WERI-Rb-1 (cell line): Measurements from ENCODE around the gene CDH4.

ENCODE experiments used
- DNase-seq: peaks from one replicate; pipeline ENCODE4 v3.0.0-alpha.2; 2020
- H3K27ac ChIP-seq: fragments of 250-450 bp; sonication (Bioruptor Pico); 2 replicates; pipeline ENCODE4 v1.5.1; 2020; ENCODE audit warnings: mild to moderate bottlenecking, moderate library complexity
- H3K27me3 ChIP-seq: fragments of 250-450 bp; sonication (Bioruptor Pico); 2 replicates; pipeline ENCODE4 v1.5.1; 2021; ENCODE audit warnings: mild to moderate bottlenecking, low read depth, moderate library complexity; ENCODE audit not compliant: insufficient read depth, severe bottlenecking
- H3K36me3 ChIP-seq: fragments of 250-450 bp; sonication (Bioruptor Pico); 2 replicates; pipeline ENCODE4 v1.5.1; 2020; ENCODE audit warnings: mild to moderate bottlenecking, moderate library complexity
- H3K4me3 ChIP-seq: 2 replicates; pipeline ENCODE4 v1.5.1; 2011; ENCODE audit warnings: low read depth, mild to moderate bottlenecking, control low read depth, low read length
- H3K9me3 ChIP-seq: fragments of 250-450 bp; sonication (Bioruptor Pico); 2 replicates; pipeline ENCODE4 v1.5.1; 2021; ENCODE audit warnings: mild to moderate bottlenecking, moderate library complexity; ENCODE audit not compliant: severe bottlenecking
- CTCF ChIP-seq: IDR thresholded peaks from 2 replicates; pipeline ENCODE4 v1.5.1; 2011; ENCODE audit warnings: low read depth, mild to moderate bottlenecking, control low read depth, inconsistent platforms, low read length

Gene CDH4

DNA sequence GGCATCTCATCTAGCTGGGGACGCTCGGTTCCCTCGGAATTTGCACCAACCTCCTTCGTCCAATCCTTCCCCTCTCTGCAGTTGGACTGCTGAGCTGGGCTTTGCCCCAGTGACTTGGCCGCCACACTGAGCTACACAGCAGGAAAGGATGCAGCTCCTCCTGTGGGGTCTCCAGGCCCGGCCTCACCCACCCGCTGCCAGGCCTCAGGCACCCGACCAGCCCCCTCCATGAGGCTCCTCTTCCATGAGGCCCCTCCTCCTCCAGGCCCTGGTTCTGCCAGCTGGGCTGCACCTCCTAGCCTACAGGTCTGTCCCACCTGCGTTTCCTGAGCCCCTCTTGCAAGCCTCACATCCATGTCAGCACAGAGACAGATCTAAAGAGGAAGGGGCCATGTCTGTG, 443.7 kb downstream of the CDH4 start:
- H3K9me3 ChIP-seq = no peaks in the 10 kb centered on the region
- TF ChIP-seq CTCF = no peak
- DNase-seq = no peak
- no peaks in the 10 kb centered on the region for H3K36me3 ChIP-seq
- no peak overlapping the region for H3K4me3 ChIP-seq
- H3K27me3 ChIP-seq = peaks cover 97% of the 10 kb centered on the region
- no peak overlapping the region for H3K27ac ChIP-seq

DNA sequence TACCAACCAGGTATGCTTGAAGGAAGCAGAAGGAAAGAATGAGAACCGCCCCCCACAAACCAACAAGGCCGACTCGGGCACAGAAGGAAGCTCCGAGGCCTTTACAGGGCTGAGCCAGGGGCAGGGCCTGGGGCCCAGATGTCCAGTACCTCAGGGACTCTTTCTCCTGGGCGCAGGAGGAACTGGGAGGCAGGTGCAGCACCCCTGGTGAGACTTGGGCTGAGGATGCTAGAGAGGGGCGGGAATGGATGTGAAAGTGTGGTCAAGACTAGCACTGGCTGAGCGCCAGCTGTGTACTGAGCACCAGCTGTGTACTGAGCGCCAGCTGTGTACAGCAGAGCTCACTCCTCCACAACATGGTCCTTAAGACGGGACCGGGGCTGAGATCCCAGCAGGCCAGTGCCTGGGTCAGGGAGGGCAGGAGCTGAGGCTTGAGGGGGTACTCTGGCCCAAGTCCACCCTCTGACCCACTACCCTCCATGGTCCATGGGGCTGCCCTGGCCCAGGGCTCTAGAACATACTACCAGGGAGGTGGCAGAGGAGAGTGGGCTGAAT, 444.2 kb downstream of the CDH4 start:
- Histone ChIP-seq H3K27me3 (peaks cover 95% of the 10 kb centered on the region), H3K36me3 (no peaks in the 10 kb centered on the region), H3K9me3 (no peaks in the 10 kb centered on the region), H3K4me3 (no peak overlapping the region), H3K27ac (no peak overlapping the region)
- no peak for DNase-seq
- no peak for TF ChIP-seq CTCF

GRCh38 chr20:61697666-61698597, 445.9 kb downstream of the CDH4 start:
- TF ChIP-seq CTCF = no peak
- no peak for DNase-seq
- H3K4me3 ChIP-seq = no peak overlapping the region
- no peaks in the 10 kb centered on the region for H3K36me3 ChIP-seq
- H3K9me3 ChIP-seq = no peaks in the 10 kb centered on the region
- H3K27ac ChIP-seq = no peak overlapping the region
- H3K27me3 ChIP-seq = peaks cover 97% of the 10 kb centered on the region

- H3K27ac ChIP-seq = no peak overlapping the region
- H3K4me3 ChIP-seq = no peak overlapping the region
- no peaks in the 10 kb centered on the region for H3K9me3 ChIP-seq
- H3K27me3 ChIP-seq = peaks cover 99% of the 10 kb centered on the region
- no peak for TF ChIP-seq CTCF
- no peaks in the 10 kb centered on the region for H3K36me3 ChIP-seq
- DNase-seq = no peak
Observed at GRCh38 chr20:61698598-61699494, 446.8 kb downstream of the CDH4 start.

GRCh38 chr20:61699495-61700374, 447.7 kb downstream of the CDH4 start:
- Histone ChIP-seq H3K36me3 (no peaks in the 10 kb centered on the region), H3K27me3 (peaks cover 99% of the 10 kb centered on the region), H3K4me3 (no peak overlapping the region), H3K27ac (no peak overlapping the region), H3K9me3 (no peaks in the 10 kb centered on the region)
- DNase-seq = no peak
- TF ChIP-seq CTCF = no peak
